M059J (cell line): ENCODE measurements around the gene TP63. TPM values are rescaled to one million over a fixed set of nuclear protein-coding genes. Genes with fewer than 3 reads are reported as not detected.
A peak's percentile ranks its signal among the peaks of the same experiment; 100 is the strongest.

Experiments used
- DNase-seq: peaks from one replicate; pipeline ENCODE4 v3.0.0-alpha.2; 2012; ENCODE audit warnings: low read depth
- total RNA-seq: library from RNA; depleted of rRNA; stranded (reverse); fragments of >200 nt; shearing (Covaris generic); gene quantifications from 2 replicates; pipeline ENCODE4 v1.2.3, GENCODE V29; 2014

The TP63 gene
- total RNA-seq, 1 experiment from 2014 or later = not detected

DNA sequence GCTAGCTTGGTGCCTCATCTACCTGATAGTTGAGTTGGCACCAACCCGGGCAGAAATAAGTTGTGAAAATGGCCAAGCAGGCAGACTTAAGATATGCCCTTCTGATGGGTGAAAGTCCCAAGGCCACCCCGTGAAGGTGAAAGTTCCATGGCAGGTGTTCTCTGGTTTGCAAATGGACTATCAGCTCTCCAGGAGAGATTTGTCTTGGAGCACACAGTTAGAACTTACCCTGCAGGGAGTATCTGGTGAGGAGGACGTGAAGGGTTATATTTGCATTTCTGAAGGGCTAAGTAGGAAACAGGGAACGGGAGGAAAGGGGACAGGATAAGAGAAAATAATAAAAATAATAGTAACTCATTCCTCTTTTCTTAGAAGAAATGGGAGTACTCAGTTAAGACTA, 220.5 kb downstream of the TP63 start:
- DNase-seq = no peak

DNA sequence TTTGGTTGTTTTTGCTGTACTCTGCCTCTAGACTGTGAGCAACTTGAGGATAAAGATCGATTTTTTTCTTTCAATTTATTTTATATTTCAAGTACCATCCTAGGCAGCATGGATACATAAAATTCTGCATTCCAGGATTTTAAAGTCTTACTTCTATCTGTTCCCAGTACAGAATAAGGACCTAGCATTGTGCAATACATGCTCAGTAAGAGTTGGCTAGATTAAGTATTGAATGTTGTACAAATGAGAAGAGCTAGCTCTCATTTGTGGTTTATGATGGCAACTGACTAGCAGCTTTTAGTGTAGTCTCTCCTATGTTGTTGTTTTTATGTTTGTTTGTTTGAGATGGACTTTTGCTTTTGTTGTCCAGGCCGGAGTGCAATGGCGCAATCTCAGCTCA, 222.7 kb downstream of the TP63 start:
- DNase-seq = no peak

GRCh38 chr3:189860296-189860695, 229.1 kb downstream of the TP63 start:
- no peak for DNase-seq

DNA sequence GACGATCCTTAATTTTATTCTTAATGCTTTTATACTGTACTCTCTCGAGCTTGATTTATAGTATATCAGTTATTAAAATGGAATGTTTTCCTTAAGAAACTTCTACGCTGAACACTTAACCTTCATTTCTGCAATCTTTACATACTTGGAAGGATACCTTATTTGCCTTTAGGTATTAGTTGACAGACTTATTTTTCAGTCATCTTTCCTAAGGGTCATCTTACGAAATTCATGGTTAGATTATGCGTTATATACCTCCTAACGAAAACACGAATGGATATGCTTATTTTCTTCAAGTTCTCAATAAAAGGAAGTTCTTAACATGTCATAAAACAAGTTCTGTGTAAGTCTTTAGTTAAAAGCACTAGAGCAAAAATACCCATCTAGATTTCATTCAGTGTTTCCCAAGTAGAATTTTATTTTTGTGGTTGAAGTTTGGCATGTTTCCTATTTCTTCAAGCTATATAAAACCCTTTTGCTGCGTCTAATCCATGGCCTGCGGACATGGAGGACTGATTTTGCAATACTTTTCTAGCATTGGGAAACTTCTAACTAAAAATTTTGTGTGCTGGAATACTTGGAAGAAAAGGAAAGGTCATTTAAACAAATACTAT, 231.3 kb downstream of the TP63 start:
- DNase-seq = peak; percentile 82

GRCh38 chr3:189863031-189863430, 231.8 kb downstream of the TP63 start:
- peak; percentile 80 for DNase-seq

- no peak for DNase-seq
These were observed 236.9 kb downstream of the TP63 start for GRCh38 chr3:189868061-189868460.

GRCh38 chr3:189869165-189869564, 238.0 kb downstream of the TP63 start:
- no peak for DNase-seq

DNA sequence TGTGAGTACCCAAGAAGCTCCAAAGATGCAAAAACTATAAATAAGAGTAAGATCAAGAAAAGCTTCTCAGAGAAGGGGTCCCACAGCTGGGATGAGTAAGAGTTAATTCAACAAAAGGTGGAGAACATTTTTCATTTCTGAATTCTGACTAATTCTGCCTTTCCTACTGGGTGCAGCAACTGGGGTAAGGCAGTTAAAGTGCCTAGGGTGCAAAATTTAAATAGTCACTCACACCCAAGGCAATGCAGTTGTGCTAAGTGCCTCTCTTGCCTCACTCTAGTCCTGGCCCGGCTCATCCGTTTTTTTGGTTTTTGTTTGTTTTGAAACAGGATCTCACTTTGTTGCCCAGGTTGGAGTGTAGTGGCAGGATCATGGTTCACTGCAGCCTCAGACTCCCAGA, 240.2 kb downstream of the TP63 start:
- DNase-seq = no peak

DNA sequence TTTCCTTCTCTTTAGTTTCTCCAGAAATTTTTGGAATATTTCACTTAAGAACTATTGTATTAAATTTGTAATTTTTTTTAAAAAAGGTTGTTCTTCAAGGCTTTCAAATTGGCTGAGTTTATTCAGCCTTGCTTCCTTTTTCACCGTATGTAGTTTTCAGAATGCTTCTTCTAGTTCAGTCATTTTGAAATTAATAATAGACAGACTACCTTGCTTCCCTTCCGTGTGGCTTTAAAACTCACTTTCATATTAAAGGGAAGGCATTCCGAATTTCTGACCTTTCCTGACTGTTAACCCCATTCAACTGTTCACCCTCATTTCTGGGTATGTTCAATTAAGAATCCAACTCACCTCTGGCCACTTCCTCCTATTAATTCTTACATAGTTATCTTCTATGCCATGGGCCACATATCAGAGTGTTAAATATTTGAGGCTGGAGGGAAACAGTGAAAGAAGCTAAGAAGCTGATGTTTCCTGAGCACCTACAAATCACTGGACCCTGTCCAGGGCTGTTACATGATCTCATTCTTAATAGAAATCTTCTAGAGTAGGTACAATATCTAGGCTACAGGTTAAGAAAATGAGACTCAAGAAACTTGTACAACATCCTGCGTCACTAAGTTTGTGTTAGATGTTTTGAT, 252.0 kb downstream of the TP63 start:
- no peak for DNase-seq

- DNase-seq = no peak
These were observed 259.3 kb downstream of the TP63 start for GRCh38 chr3:189890496-189890895.

DNA sequence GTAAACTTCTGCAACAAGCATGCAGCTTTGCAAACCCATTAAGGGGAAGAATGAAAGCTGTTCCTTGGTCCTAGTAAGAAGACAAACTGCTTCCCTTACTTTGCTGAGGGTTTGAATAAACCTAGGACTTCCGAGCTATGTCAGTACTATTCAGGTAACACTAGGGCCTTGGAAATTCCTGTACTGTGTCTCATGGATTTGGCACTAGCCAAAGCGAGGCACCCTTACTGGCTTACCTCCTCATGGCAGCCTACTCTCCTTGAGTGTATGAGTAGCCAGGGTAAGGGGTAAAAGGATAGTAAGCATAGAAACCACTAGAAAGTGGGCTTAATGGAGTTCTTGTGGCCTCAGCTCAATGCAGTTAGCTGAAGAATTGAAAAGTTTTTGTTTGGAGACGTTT, 265.3 kb downstream of the TP63 start:
- DNase-seq = no peak

- no peak for DNase-seq
These were observed 266.2 kb downstream of the TP63 start for GRCh38 chr3:189897406-189897805.

- DNase-seq = no peak
These were observed 267.5 kb downstream of the TP63 start for GRCh38 chr3:189898559-189899153.

DNA sequence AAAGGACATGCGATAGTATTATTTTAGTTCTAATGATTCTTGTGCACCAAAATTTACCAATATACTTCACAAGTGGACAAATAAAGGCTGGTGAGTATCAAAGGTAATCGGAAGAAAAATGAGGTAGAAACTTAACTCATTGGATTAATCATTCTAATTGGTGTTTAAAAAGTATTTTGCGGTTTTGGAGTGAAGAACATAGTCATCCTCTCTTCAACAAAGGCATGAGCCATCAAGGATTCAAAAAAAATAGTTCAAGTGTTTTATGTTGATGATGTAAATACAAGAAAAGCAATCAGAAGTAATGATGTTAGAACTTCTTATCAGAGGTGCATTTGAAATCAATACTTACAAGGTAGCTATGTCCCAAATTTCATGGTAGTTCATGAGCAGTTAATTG, 268.0 kb downstream of the TP63 start:
- DNase-seq = no peak

DNA sequence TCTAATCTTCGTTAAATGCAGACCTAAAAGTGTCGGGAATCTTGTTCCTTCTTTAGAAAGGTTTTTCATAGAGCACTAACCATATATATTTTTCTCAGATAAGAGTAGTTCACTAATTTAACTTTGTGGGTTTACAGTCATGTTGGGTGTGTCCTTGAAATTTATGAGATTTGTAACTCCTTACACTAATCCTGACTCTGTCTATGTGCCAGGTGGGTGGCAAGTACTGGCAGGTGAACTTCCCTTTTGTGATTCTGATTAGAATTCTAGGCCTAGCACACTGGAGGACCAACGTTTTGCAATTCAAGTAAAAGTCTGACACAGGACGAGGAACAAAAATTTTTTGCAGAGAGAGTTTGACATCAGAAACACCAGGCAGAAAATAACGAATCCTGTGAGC, 269.4 kb downstream of the TP63 start:
- no peak for DNase-seq

- DNase-seq = no peak
These were observed 270.3 kb downstream of the TP63 start for GRCh38 chr3:189901481-189901880.

DNA sequence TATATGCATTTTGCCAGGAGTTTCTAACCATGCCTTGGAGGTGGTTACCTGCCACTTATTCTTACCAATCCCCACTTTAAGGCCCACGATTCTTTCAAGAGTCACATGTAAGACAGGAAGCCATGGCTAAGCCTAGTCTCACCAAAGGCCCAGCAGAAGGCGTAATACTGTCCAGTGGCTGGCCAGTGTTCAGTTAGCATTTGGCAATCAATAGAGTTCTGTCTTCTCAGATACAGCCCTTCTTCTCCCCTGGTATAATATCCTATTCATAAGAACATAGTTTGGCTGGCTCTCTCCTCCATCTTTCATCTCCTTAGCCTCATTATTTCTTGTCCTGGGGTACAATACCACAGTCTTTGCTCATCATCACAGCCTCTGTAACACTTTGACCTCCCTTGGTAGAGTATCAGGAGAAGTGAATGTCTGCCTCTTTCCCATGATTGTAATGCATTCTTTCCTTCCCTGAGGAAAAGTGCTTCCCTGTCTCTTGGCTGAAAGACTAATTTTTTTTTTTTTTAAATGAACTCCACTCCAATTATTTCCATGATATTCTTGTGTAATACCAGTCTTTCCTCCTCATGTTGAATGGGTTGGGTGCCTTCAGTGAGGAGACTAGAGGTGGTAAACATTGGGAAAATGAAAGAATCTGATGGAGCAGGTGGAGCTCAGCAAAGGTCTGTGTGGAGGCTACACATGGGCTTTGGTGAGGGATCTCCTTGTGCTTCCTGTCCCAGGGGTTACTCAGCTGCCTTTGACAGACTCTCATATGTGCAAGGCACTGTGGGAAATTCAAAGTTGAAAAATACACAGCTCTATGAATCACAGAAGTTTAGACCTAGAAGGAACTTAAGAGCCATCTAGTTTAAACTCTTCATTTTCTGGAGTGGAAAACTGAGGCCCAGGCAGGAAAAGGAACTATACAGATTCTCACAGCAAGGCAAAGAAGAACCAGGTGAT, 271.3 kb downstream of the TP63 start:
- no peak for DNase-seq

- DNase-seq = no peak
These were observed 272.5 kb downstream of the TP63 start for GRCh38 chr3:189903562-189904250.

DNA sequence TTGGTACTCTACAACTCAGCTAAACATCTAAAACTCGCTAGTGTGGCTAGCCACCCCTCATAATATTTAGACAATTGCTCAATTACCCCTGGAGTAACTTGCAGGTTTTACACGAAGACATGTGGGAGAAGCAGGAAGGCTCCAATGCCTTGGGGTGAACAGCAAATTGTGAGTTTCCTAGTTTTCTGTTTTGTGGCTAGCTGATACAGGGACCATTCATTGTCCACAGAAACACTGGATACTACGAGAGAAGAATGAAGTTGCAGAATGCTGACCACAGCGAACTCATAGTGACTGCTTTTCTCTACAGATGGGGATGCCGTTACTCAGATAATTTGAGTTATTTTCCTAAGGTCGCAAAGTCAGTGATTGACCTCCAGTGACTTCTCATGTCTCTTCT, 276.6 kb downstream of the TP63 start:
- DNase-seq = peak; percentile 20

GRCh38 chr3:189908646-189909045, 277.5 kb downstream of the TP63 start:
- DNase-seq = peak; percentile 70

GRCh38 chr3:189909139-189909538, 277.9 kb downstream of the TP63 start:
- DNase-seq = no peak

- no peak for DNase-seq
These were observed 278.4 kb downstream of the TP63 start for GRCh38 chr3:189909573-189909972.
